Duodenal mucosa (tissue), 2 donors: ENCODE measurements around the gene KIF19.
"Not testable (repeated sequence)": the region's sequence is repeated elsewhere in the genome, so short reads cannot be mapped to it uniquely, and the experiment has no call there.

ENCODE experiments used
- H3K27ac ChIP-seq: one replicate; pipeline ENCODE4 v1.7.0; 2013; ENCODE audit warnings: low read depth, low read length
- H3K27me3 ChIP-seq, 2 donors: one replicate each; pipeline ENCODE4 v1.7.0; 2013; ENCODE audit warnings: low read length in 2 of 2, control low read depth in 1 of 2; ENCODE audit not compliant: insufficient read depth in 2 of 2, control insufficient read depth in 1 of 2
- H3K36me3 ChIP-seq, 2 donors: one replicate each; pipeline ENCODE4 v1.7.0; 2013; ENCODE audit warnings: low read length in 2 of 2, control low read depth in 1 of 2; ENCODE audit not compliant: insufficient read depth in 2 of 2, control insufficient read depth in 1 of 2
- H3K4me1 ChIP-seq, 2 donors: one replicate each; pipeline ENCODE4 v1.7.0; 2013; ENCODE audit warnings: low read length in 2 of 2, control low read depth in 1 of 2; ENCODE audit not compliant: insufficient read depth in 2 of 2, control insufficient read depth in 1 of 2
- H3K4me3 ChIP-seq, 2 donors: one replicate each; pipeline ENCODE4 v1.7.0; 2013; ENCODE audit warnings: low read length in 2 of 2, low read depth in 1 of 2
- H3K9ac ChIP-seq, 2 donors: one replicate each; pipeline ENCODE4 v1.7.0; 2013; ENCODE audit warnings: low read length in 2 of 2, low read depth in 1 of 2
- H3K9me3 ChIP-seq, 2 donors: one replicate each; pipeline ENCODE4 v1.7.0; 2013; ENCODE audit warnings: low read length in 2 of 2, control low read depth in 1 of 2; ENCODE audit not compliant: control insufficient read depth in 1 of 2

Gene KIF19

GRCh38 chr17:74394977-74395376 is 69.0 kb downstream of the KIF19 start:
- no peak overlapping the region for H3K4me3 ChIP-seq
- peak overlapping the region in 1 of 2 donors; percentile 60 for H3K9ac ChIP-seq
- H3K36me3 ChIP-seq: no peaks in the 10 kb centered on the region
- H3K27ac ChIP-seq: no peak overlapping the region
- H3K9me3 ChIP-seq: no peaks in the 10 kb centered on the region
- peaks cover 11% of the 10 kb centered on the region in 2 donors for H3K4me1 ChIP-seq
- no peaks in the 10 kb centered on the region for H3K27me3 ChIP-seq

GRCh38 chr17:74396567-74396966 is 70.5 kb downstream of the KIF19 start:
- no peaks in the 10 kb centered on the region for H3K9me3 ChIP-seq
- H3K27me3 ChIP-seq: no peaks in the 10 kb centered on the region
- no peak overlapping the region for H3K9ac ChIP-seq
- no peak overlapping the region for H3K27ac ChIP-seq
- peaks cover 11% of the 10 kb centered on the region in 2 donors for H3K4me1 ChIP-seq
- H3K36me3 ChIP-seq: no peaks in the 10 kb centered on the region
- H3K4me3 ChIP-seq: no peak overlapping the region

- H3K27ac ChIP-seq: no peak overlapping the region
Observed at GRCh38 chr17:74402048-74402447, 76.0 kb downstream of the KIF19 start.

GRCh38 chr17:74403512-74404137 is 77.6 kb downstream of the KIF19 start:
- Histone ChIP-seq H3K27ac (no peak overlapping the region), H3K4me1 (no peaks in the 10 kb centered on the region), H3K36me3 (no peaks in the 10 kb centered on the region), H3K4me3 (no peak overlapping the region), H3K9me3 (no peaks in the 10 kb centered on the region), H3K27me3 (no peaks in the 10 kb centered on the region), H3K9ac (no peak overlapping the region)

More at GRCh38 chr17:74402048-74402447, 76.0 kb downstream of the KIF19 start:
- Histone ChIP-seq H3K4me3 (no peak overlapping the region), H3K9ac (no peak overlapping the region), H3K4me1 (no peaks in the 10 kb centered on the region), H3K27me3 (no peaks in the 10 kb centered on the region), H3K9me3 (no peaks in the 10 kb centered on the region), H3K36me3 (no peaks in the 10 kb centered on the region)

GRCh38 chr17:74404218-74404617 is 78.2 kb downstream of the KIF19 start:
- Histone ChIP-seq H3K36me3 (no peaks in the 10 kb centered on the region), H3K9ac (no peak overlapping the region), H3K9me3 (no peaks in the 10 kb centered on the region), H3K4me1 (no peaks in the 10 kb centered on the region), H3K27me3 (no peaks in the 10 kb centered on the region), H3K4me3 (no peak overlapping the region), H3K27ac (no peak overlapping the region)

- H3K27me3 ChIP-seq: no peaks in the 10 kb centered on the region
- H3K36me3 ChIP-seq: no peaks in the 10 kb centered on the region
- H3K4me1 ChIP-seq: no peaks in the 10 kb centered on the region
- H3K4me3 ChIP-seq: no peak overlapping the region
- no peak overlapping the region for H3K27ac ChIP-seq
- H3K9ac ChIP-seq: no peak overlapping the region
- no peaks in the 10 kb centered on the region for H3K9me3 ChIP-seq
Observed at GRCh38 chr17:74404789-74405188, 78.8 kb downstream of the KIF19 start.

- H3K9me3 ChIP-seq, H3K4me3 ChIP-seq, H3K4me1 ChIP-seq, H3K9ac ChIP-seq, H3K27me3 ChIP-seq, H3K27ac ChIP-seq, H3K36me3 ChIP-seq: not testable (repeated sequence)
Observed at GRCh38 chr17:74405311-74405710, 79.3 kb downstream of the KIF19 start.
